Activated naive CD4-positive, alpha-beta T cell treated with Interleukin-2 at 50 U/mL for 16 hours (primary cell): ENCODE measurements around the gene AUTS2.

ENCODE experiments used
- DNase-seq: peaks from one replicate; pipeline ENCODE4 v3.0.0-alpha.2; 2020

Gene AUTS2

GRCh38 chr7:70698219-70698832, 1100.1 kb downstream of the AUTS2 start:
- no peak for DNase-seq

GRCh38 chr7:70699271-70699670, 1101.0 kb downstream of the AUTS2 start:
- DNase-seq = no peak

GRCh38 chr7:70700055-70700940, 1102.0 kb downstream of the AUTS2 start:
- DNase-seq = no peak

- no peak for DNase-seq
Observed at GRCh38 chr7:70700941-70701425, 1102.7 kb downstream of the AUTS2 start.

GRCh38 chr7:70701477-70701876, 1103.2 kb downstream of the AUTS2 start:
- no peak for DNase-seq

- no peak for DNase-seq
Observed at GRCh38 chr7:70701991-70702390, 1103.7 kb downstream of the AUTS2 start.

- DNase-seq = no peak
Observed at GRCh38 chr7:70703785-70704184, 1105.5 kb downstream of the AUTS2 start.

GRCh38 chr7:70704831-70705346, 1106.6 kb downstream of the AUTS2 start:
- no peak for DNase-seq

GRCh38 chr7:70706204-70706603, 1107.9 kb downstream of the AUTS2 start:
- DNase-seq = no peak

- no peak for DNase-seq
Observed at GRCh38 chr7:70706698-70707097, 1108.4 kb downstream of the AUTS2 start.

GRCh38 chr7:70707823-70708243, 1109.6 kb downstream of the AUTS2 start:
- DNase-seq = no peak

GRCh38 chr7:70710011-70710480, 1111.8 kb downstream of the AUTS2 start:
- DNase-seq = no peak

GRCh38 chr7:70710651-70711050, 1112.4 kb downstream of the AUTS2 start:
- DNase-seq = no peak

- no peak for DNase-seq
Observed at GRCh38 chr7:70711452-70711851, 1113.2 kb downstream of the AUTS2 start.

GRCh38 chr7:70712942-70713341, 1114.7 kb downstream of the AUTS2 start:
- no peak for DNase-seq

- no peak for DNase-seq
Observed at GRCh38 chr7:70714506-70715038, 1116.3 kb downstream of the AUTS2 start.

GRCh38 chr7:70717553-70718329, 1119.5 kb downstream of the AUTS2 start:
- no peak for DNase-seq

- no peak for DNase-seq
Observed at GRCh38 chr7:70719125-70719524, 1120.8 kb downstream of the AUTS2 start.

GRCh38 chr7:70720191-70720873, 1122.1 kb downstream of the AUTS2 start:
- no peak for DNase-seq

GRCh38 chr7:70721500-70721899, 1123.2 kb downstream of the AUTS2 start:
- DNase-seq = no peak

- DNase-seq = no peak
Observed at GRCh38 chr7:70723339-70723738, 1125.1 kb downstream of the AUTS2 start.

- no peak for DNase-seq
Observed at GRCh38 chr7:70725448-70725847, 1127.2 kb downstream of the AUTS2 start.
